Right cardiac atrium (tissue), 5 donors: ENCODE data around the gene SNX9. TPM values are rescaled to one million over a fixed set of nuclear protein-coding genes. Genes with fewer than 3 reads are reported as not detected.
"Not testable (repeated sequence)": the region's sequence is repeated elsewhere in the genome, so short reads cannot be mapped to it uniquely, and the experiment has no call there.

Experiments used
- ATAC-seq, 2 donors: fragments of 200-7000 bp; cut with Tn5 transposase; one replicate each; pipeline versions ENCODE4 v1.8.0 to v1.9.1; 2020; ENCODE audit warnings: moderate library complexity in 2 of 2, mild to moderate bottlenecking in 1 of 2
- DNase-seq, 3 donors: peaks; one replicate each; pipeline ENCODE4 v3.0.0-alpha.2; 2020
- H3K27ac ChIP-seq: one replicate; pipeline ENCODE4 v1.5.1; 2013; ENCODE audit warnings: mild to moderate bottlenecking, low read length, control low read depth, moderate library complexity
- H3K27me3 ChIP-seq: one replicate; pipeline ENCODE4 v1.6.1; 2013; ENCODE audit not compliant: control insufficient read depth, insufficient read depth
- H3K4me1 ChIP-seq: one replicate; pipeline ENCODE4 v1.6.1; 2013; ENCODE audit warnings: low read length; ENCODE audit not compliant: control insufficient read depth, insufficient read depth
- H3K4me3 ChIP-seq: one replicate; pipeline ENCODE4 v1.5.1; 2013; ENCODE audit warnings: low read length, control low read depth
- H3K9me3 ChIP-seq: one replicate; pipeline ENCODE4 v1.6.1; 2013; ENCODE audit warnings: low read length; ENCODE audit not compliant: control insufficient read depth
- WGBS: extraction: QIAGEN DNeasy Blood & Tissue Kit; methylation state at CpG from one replicate; pipeline ENCODE4 v1.1.7; 2013; 5-methylcytosine and 5-hydroxymethylcytosine counted together
- intact Hi-C, 4 donors: fragments of 100-400 bp; cut with DNase I; formaldehyde crosslinking; loops; one replicate each; pipeline versions ENCODE4 v1.11.0 to v1.14.0; 2022 to 2023
- polyA plus RNA-seq: library from polyadenylated mRNA; stranded (reverse); fragments of 200-250 nt; gene quantifications from one replicate; pipeline ENCODE4 v1.2.3, GENCODE V29; 2013
- total RNA-seq, 4 donors: library from RNA; stranded (reverse); fragmentation: NEBNext Ultra II Directional; extraction: Animal tissue kit (Norgen Biotek cat#: 25700); gene quantifications; one replicate each; pipeline ENCODE4 v1.2.1, GENCODE V29; 2021
- donor health status: healthy with polysubstance abuse.
- donor health status: DM: no; HTN: yes; CAD: no.
- donor health status: DM: no; HTN: no; CAD: no.
- donor health status: DM: no; HTN: yes; CAD: no; lungs with severe emphysema.
- donor health status: DM: yes; HTN: yes; CAD: no.

The SNX9 gene
- total and polyA plus RNA-seq, 5 donors, result 24.1 to 41.9 (median 36.2) TPM

GRCh38 chr6:157961153-157961831, 138.2 kb downstream of the SNX9 start:
- Histone ChIP-seq H3K9me3 (peaks cover 2% of the 10 kb centered on the region), H3K4me1 (no peaks in the 10 kb centered on the region), H3K27me3 (no peaks in the 10 kb centered on the region), H3K4me3 (no peak overlapping the region), H3K27ac (peak overlapping the region; percentile 10)
- 90% methylated on average over 5 of the region's 5 CpGs for WGBS
- intact Hi-C loops, result no loop called here
- no peak for DNase-seq
- ATAC-seq, result no peak

GRCh38 chr6:157961832-157962575, 139.0 kb downstream of the SNX9 start:
- Histone ChIP-seq H3K27ac (no peak overlapping the region), H3K9me3 (peaks cover 2% of the 10 kb centered on the region), H3K4me3 (no peak overlapping the region), H3K4me1 (no peaks in the 10 kb centered on the region), H3K27me3 (no peaks in the 10 kb centered on the region)
- ATAC-seq, result no peak
- no peak for DNase-seq
- intact Hi-C loops, result no loop called here
- WGBS, result 90% methylated on average over 13 of the region's 13 CpGs

GRCh38 chr6:157962601-157963302, 139.7 kb downstream of the SNX9 start:
- Histone ChIP-seq H3K4me1 (no peaks in the 10 kb centered on the region), H3K27me3 (no peaks in the 10 kb centered on the region), H3K27ac (no peak overlapping the region), H3K9me3 (peaks cover 2% of the 10 kb centered on the region), H3K4me3 (no peak overlapping the region)
- ATAC-seq, result no peak
- DNase-seq, result no peak
- WGBS, result 76% methylated on average over 12 of the region's 12 CpGs
- intact Hi-C loops, result no loop called here

- no peaks in the 10 kb centered on the region for H3K4me1 ChIP-seq
- intact Hi-C loops, result no loop called here
- 81% methylated on average over 3 of the region's 3 CpGs for WGBS
- H3K4me3 ChIP-seq, result no peak overlapping the region
- ATAC-seq, result no peak
- DNase-seq, result no peak
- no peaks in the 10 kb centered on the region for H3K9me3 ChIP-seq
- H3K27ac ChIP-seq, result no peak overlapping the region
- no peaks in the 10 kb centered on the region for H3K27me3 ChIP-seq
These were observed 141.1 kb downstream of the SNX9 start for GRCh38 chr6:157964100-157964499.

- 98% methylated on average over 3 of the region's 3 CpGs for WGBS
- ATAC-seq (no peak), DNase-seq (no peak)
- H3K4me3 ChIP-seq, result no peak overlapping the region
- intact Hi-C loops, result no loop called here
- no peaks in the 10 kb centered on the region for H3K4me1 ChIP-seq
- no peak overlapping the region for H3K27ac ChIP-seq
- H3K27me3 ChIP-seq, result no peaks in the 10 kb centered on the region
- no peaks in the 10 kb centered on the region for H3K9me3 ChIP-seq
These were observed 142.3 kb downstream of the SNX9 start for GRCh38 chr6:157965387-157965786.

- Histone ChIP-seq H3K9me3 (no peaks in the 10 kb centered on the region), H3K4me3 (no peak overlapping the region), H3K4me1 (no peaks in the 10 kb centered on the region), H3K27ac (no peak overlapping the region), H3K27me3 (no peaks in the 10 kb centered on the region)
- ATAC-seq (no peak), DNase-seq (no peak)
- 89% methylated on average over 8 of the region's 8 CpGs for WGBS
- intact Hi-C loops, result no loop called here
These were observed 143.5 kb downstream of the SNX9 start for GRCh38 chr6:157966589-157966977.

GRCh38 chr6:157967020-157967419, 144.0 kb downstream of the SNX9 start:
- Histone ChIP-seq H3K27me3 (no peaks in the 10 kb centered on the region), H3K4me1 (no peaks in the 10 kb centered on the region), H3K4me3 (no peak overlapping the region), H3K27ac (no peak overlapping the region), H3K9me3 (no peaks in the 10 kb centered on the region)
- DNase-seq (no peak), ATAC-seq (no peak)
- intact Hi-C loops, result no loop called here
- WGBS, result 80% methylated on average over 6 of the region's 6 CpGs

GRCh38 chr6:157967486-157967885, 144.4 kb downstream of the SNX9 start:
- no peak for ATAC-seq
- Histone ChIP-seq H3K4me3 (no peak overlapping the region), H3K4me1 (no peaks in the 10 kb centered on the region), H3K9me3 (no peaks in the 10 kb centered on the region), H3K27me3 (no peaks in the 10 kb centered on the region), H3K27ac (no peak overlapping the region)
- 85% methylated on average over 8 of the region's 8 CpGs for WGBS
- intact Hi-C loops, result no loop called here
- DNase-seq, result no peak

GRCh38 chr6:157972177-157972576, 149.1 kb downstream of the SNX9 start:
- intact Hi-C loops, H3K9me3 ChIP-seq, DNase-seq, ATAC-seq, H3K4me1 ChIP-seq, H3K27ac ChIP-seq, H3K4me3 ChIP-seq, H3K27me3 ChIP-seq: not testable (repeated sequence)
- WGBS, result 92% methylated on average over 3 of the region's 3 CpGs

GRCh38 chr6:157974341-157974894, 151.4 kb downstream of the SNX9 start:
- intact Hi-C loops, result no loop called here
- H3K9me3 ChIP-seq, result no peaks in the 10 kb centered on the region
- no peak overlapping the region for H3K27ac ChIP-seq
- no peak overlapping the region for H3K4me3 ChIP-seq
- no peaks in the 10 kb centered on the region for H3K4me1 ChIP-seq
- ATAC-seq (no peak), DNase-seq (peak in 1 of 3 donors; percentile 11)
- no peaks in the 10 kb centered on the region for H3K27me3 ChIP-seq
- 79% methylated on average over 9 of the region's 9 CpGs for WGBS

- intact Hi-C loops, result no loop called here
- ATAC-seq, result no peak
- H3K4me1 ChIP-seq, result no peaks in the 10 kb centered on the region
- H3K27me3 ChIP-seq, result no peaks in the 10 kb centered on the region
- H3K27ac ChIP-seq, result no peak overlapping the region
- 95% methylated on average over 3 of the region's 3 CpGs for WGBS
- no peak for DNase-seq
- H3K4me3 ChIP-seq, result no peak overlapping the region
- H3K9me3 ChIP-seq, result no peaks in the 10 kb centered on the region
These were observed 151.9 kb downstream of the SNX9 start for GRCh38 chr6:157974967-157975366.
